Measurements from ENCODE around the gene KCNA3. TPM values are rescaled to one million over a fixed set of nuclear protein-coding genes. Genes with fewer than 3 reads are reported as not detected.
A peak's percentile ranks its signal among the peaks of the same experiment; 100 is the strongest.

The KCNA3 gene
- polyA plus RNA-seq: 10 to 100 TPM; 11.7 to 15.3 (median 12.4) TPM

DNA sequence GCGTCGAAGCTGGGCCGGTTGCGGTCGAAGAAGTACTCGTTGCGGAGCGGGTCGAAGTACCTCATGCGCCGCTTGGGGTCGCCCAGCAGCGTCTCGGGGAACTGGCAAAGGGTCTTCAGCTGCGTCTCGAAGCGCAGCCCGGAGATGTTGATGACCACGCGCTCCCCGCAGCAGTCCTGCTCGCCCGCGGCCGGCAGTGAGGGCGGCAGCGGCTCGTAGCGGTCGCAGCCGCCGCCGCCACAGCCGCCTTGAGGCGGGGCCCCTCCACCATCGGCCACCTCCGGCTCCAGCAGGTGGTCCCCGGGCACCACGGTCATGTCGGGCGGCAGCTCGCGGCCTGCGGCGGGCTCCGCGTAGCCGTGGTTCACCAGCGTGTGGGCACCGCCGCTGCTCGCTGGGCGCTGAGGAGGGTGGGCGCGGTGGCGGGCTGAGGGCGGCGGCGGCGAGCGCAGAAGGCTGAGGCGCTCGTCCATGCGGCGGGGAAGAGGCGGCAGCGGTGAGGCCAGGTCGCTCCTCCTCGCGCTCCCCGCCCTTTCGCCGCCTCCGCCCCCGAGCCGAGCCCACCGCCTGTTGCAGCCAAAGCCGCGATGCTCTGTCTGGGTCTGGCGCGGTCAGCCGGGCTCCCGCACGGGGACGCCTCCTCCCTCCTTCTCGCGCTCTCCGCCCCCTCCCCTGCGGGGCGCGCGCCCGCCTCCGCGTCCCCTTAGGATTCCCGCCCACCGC is at the start of gene KCNA3:
TSS of gene KCNA3 (minus strand) at position 604 of the 723 bp plus-strand sequence. CDS start at position 473, 131 bp downstream.
- H3K4me1 Mint-ChIP-seq: peaks cover 47% of the 10 kb centered on the region in 2 donors
- peaks cover 19 to 23% (median 22%) of the 10 kb centered on the region in 3 donors for H3K27me3 Mint-ChIP-seq (ENCODE audit: low read depth in 3 of 3)
- H3K4me3 Mint-ChIP-seq: peak within 1 kb of the TSS; percentile 86 to 95 (median 87)
- peaks cover 0 to 4% (median 0%) of the 10 kb centered on the region in 3 donors for H3K36me3 Mint-ChIP-seq
- peak; percentile 83 to 88 (median 83) for DNase-seq
- peak within 1 kb of the TSS; percentile 91 to 99 (median 95) for H3K27ac Mint-ChIP-seq
- H3K9me3 Mint-ChIP-seq: no peaks in the 10 kb centered on the region

DNA sequence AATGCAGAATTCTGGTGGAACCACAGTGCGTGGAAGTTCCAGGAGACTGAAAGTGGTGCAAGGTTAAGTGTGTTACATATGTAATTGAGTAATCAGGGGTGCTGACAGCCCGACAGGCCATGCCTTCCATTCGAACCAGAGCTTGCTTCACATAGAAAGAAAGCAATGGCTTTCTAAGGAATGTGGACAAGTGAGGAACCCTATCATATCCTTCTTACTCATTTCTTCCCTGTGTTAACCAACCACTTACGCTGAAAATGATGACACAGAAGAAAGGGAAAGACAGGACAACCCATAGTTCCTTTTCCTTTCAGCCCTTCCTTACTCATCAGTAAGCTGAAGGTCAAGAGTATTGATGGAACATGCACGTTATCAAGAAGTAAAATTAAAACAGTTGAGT is 48.1 kb upstream of the KCNA3 start:
- DNase-seq: no peak
- Mint-ChIP-seq H3K27me3 (ENCODE audit: low read depth in 3 of 3) (peaks cover 0 to 5% (median 4%) of the 10 kb centered on the region in 3 donors), H3K4me3 (no peak overlapping the region), H3K36me3 (no peaks in the 10 kb centered on the region), H3K9me3 (no peaks in the 10 kb centered on the region), H3K4me1 (peaks cover 25% of the 10 kb centered on the region in 2 donors), H3K27ac (no peak overlapping the region)

DNA sequence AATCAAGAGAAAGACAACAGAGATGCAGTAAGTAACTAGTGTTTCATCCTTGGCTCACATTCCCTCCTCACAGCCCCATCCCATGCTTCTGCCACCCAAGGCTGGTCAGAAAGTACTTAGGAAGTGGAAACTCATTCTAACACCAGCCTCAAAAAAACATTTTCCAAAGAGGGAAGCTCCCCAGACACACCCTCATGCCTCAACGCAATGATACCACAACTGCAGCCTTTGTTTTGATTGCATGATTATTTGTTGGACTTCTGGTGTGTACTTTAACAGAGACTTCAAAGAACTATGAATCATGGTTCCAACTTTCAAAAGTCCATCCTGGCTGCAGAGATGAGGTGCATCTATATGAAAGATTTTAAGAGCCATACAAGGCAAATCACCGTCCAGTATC is 45.2 kb upstream of the KCNA3 start:
- Mint-ChIP-seq H3K27ac (no peak overlapping the region), H3K9me3 (no peaks in the 10 kb centered on the region), H3K4me1 (no peaks in the 10 kb centered on the region), H3K36me3 (peaks cover 0 to 5% (median 0%) of the 10 kb centered on the region in 3 donors), H3K4me3 (no peak overlapping the region), H3K27me3 (ENCODE audit: low read depth in 3 of 3) (peaks cover 0 to 10% (median 4%) of the 10 kb centered on the region in 3 donors)
- no peak for DNase-seq

DNA sequence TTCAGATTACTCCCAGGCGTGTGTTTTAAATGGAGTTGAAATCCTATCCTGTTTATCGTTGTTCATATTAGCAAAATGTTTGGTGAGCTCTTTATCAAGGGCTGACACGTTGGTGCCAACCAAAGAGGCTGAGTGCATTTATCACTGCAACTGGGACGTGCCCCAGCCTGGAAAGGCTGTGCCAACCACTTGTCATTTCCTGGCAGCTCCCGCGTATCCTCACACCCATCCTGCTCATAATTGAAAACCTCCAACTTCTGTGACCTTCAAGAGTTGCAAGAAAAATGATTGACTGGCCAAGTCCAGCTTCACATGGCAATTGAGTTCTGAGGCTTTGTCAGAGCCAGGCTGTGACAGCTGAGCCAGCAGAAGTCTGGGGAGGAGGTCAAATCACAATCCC is 43.7 kb upstream of the KCNA3 start:
- H3K4me1 Mint-ChIP-seq: no peaks in the 10 kb centered on the region
- peaks cover 0 to 5% (median 0%) of the 10 kb centered on the region in 3 donors for H3K36me3 Mint-ChIP-seq
- no peak overlapping the region for H3K27ac Mint-ChIP-seq
- no peaks in the 10 kb centered on the region for H3K9me3 Mint-ChIP-seq
- H3K4me3 Mint-ChIP-seq: no peak overlapping the region
- DNase-seq: no peak
- peaks cover 0 to 12% (median 0%) of the 10 kb centered on the region in 3 donors for H3K27me3 Mint-ChIP-seq (ENCODE audit: low read depth in 3 of 3)

DNA sequence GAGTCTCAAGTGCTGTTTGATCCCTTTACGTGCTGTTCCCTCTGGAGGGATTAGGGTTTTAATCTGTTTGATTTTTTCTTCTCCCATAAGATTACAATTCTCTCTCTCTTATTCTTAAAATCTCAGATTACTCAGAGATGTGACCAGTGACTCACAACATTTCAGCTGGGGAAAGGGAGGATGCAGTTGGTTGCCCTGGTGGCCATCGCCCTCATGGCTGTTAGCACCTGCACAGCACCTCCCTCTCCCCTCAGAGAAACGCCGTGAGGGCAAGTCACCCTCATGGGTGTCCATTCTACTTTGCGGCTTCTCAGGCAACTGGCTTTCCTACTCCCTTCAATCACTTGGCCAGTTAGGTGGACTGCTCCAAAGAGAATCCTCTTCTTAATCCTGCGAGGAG is 42.4 kb upstream of the KCNA3 start:
- Mint-ChIP-seq H3K4me1 (peaks cover 9 to 11% of the 10 kb centered on the region in 2 donors), H3K4me3 (no peak overlapping the region), H3K36me3 (peaks cover 0 to 5% (median 0%) of the 10 kb centered on the region in 3 donors), H3K9me3 (no peaks in the 10 kb centered on the region), H3K27ac (no peak overlapping the region), H3K27me3 (ENCODE audit: low read depth in 3 of 3) (peaks cover 0 to 12% (median 0%) of the 10 kb centered on the region in 3 donors)
- no peak for DNase-seq

DNA sequence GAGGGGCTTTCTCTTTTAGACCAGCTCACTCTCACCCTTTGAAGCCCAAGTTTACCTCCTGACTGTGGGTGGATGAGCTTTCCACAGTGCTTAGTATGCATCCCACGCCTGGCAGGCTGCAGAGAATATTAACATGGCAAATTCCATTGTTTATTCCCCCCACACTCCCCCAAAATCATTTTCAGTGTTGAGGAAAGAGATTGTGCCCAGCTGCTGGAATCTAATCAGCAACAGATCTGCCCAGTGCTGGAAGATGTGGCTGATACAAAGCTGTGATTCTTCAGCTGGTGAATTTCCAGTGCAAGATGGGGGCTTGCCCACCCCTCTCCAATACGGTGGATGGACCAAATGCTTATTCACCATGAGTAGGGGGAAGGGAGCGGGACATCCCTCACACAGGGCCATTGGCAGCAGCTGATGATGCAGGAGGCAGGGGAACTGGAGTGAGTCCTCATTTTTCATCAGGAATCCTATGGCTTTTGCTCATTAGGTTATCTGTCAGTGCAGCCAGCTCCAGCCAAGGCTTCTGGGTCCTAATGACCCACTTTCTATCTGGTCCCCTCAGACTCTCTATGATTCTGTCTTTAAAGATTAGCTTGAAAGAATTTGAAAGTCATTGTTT is 39.7 kb upstream of the KCNA3 start:
- Mint-ChIP-seq H3K36me3 (peaks cover 0 to 5% (median 0%) of the 10 kb centered on the region in 3 donors), H3K9me3 (no peaks in the 10 kb centered on the region)

DNA sequence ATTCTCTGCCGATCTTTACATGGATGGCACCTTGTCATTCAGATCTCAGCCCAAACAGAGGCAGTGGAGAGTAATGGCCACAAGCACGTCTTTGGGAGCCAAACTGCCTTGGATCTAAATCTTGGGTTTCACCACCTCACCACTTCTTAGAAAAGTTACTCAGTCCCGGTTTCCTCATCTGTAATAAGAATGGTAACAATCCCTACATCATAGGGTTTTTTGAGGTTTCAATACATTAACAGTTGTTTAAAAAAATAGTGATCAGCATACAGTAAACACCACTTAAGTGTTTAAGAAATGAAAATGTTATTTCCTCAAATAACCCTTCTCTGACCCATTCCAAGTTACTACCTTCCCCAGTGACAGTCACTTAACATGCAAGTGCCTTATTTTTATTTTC is 38.5 kb upstream of the KCNA3 start:
- H3K27ac Mint-ChIP-seq: no peak overlapping the region
- no peak for DNase-seq
- peaks cover 18 to 21% of the 10 kb centered on the region in 2 donors for H3K4me1 Mint-ChIP-seq
- H3K36me3 Mint-ChIP-seq: peaks cover 0 to 5% (median 0%) of the 10 kb centered on the region in 3 donors
- peaks cover 0 to 8% (median 2%) of the 10 kb centered on the region in 3 donors for H3K27me3 Mint-ChIP-seq (ENCODE audit: low read depth in 3 of 3)
- H3K4me3 Mint-ChIP-seq: no peak overlapping the region
- no peaks in the 10 kb centered on the region for H3K9me3 Mint-ChIP-seq

More for the DNA sequence above, 39.7 kb upstream of the KCNA3 start:
- Mint-ChIP-seq H3K27ac (no peak overlapping the region), H3K4me3 (no peak overlapping the region), H3K27me3 (ENCODE audit: low read depth in 3 of 3) (peaks cover 0 to 12% (median 0%) of the 10 kb centered on the region in 3 donors), H3K4me1 (peaks cover 18 to 21% of the 10 kb centered on the region in 2 donors)
- no peak for DNase-seq

DNA sequence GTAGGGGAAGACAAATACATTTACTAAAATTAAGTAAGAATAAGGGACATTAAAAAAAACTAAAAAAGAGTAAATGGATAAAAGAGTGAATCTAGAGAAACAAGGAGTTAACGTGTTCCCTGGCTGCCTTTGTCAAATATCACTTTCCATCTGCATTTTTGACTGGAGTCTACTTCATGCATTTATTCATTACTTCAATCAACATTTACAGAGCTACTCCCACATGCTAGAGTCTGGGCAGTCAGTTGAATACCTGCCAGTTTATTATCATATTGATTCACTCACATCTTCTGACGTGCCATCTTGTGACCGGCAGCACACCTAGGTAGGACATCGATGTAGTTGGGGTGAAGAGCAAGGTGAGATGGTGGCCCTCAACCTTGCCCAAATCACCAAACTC is 35.6 kb upstream of the KCNA3 start:
- Mint-ChIP-seq H3K4me3 (no peak overlapping the region), H3K36me3 (no peaks in the 10 kb centered on the region), H3K27me3 (ENCODE audit: low read depth in 3 of 3) (peaks cover 2% of the 10 kb centered on the region in 3 donors), H3K27ac (no peak overlapping the region), H3K9me3 (no peaks in the 10 kb centered on the region), H3K4me1 (peaks cover 18 to 21% of the 10 kb centered on the region in 2 donors)
- DNase-seq: no peak

DNA sequence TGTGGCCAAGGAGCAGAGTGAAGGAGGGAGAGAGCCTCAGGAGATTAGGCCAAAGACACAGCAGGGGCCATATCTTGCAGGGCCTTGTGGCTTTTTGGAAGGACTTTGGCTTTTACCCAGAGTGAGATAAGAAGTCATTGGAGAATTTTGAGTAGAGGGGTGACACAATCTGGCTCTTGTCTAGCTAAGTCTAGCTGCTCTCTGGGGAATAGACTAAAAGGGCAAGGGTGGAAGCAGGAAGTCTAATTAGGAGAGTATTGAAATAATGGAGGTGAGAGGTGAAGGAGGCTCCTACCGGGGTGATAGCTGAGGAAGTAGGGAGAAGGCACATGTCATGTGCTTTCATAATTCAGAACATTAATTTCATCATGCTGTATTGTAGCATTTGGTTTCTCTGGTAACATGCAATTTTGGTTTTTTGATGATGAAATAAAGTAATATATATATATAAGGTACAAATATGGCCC is 34.3 kb upstream of the KCNA3 start:
- DNase-seq: no peak
- Mint-ChIP-seq H3K36me3 (no peaks in the 10 kb centered on the region), H3K4me1 (peaks cover 18 to 21% of the 10 kb centered on the region in 2 donors), H3K27me3 (ENCODE audit: low read depth in 3 of 3) (peaks cover 0 to 2% (median 2%) of the 10 kb centered on the region in 3 donors), H3K9me3 (no peaks in the 10 kb centered on the region), H3K27ac (no peak overlapping the region), H3K4me3 (no peak overlapping the region)

DNA sequence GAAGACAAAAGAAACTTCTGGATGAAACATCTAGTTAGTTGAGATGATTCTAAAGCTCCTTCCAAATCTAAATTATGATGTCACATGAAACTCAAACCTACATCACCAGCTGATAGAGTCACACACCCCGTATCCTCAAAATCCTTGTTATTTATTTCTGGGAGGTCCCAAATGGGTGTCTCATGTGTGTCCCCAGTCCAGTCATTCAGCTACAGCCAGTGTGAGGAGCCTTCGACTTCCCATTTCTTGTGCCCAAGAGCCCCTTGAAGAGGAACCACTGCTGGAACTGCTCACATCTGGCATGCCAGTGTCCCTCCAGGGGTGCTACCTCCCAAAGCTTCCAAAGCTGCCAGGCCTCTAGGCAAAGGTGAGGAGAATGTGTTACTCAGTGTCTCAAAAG is 32.5 kb upstream of the KCNA3 start:
- Mint-ChIP-seq H3K27me3 (ENCODE audit: low read depth in 3 of 3) (peaks cover 0 to 2% (median 2%) of the 10 kb centered on the region in 3 donors), H3K9me3 (no peaks in the 10 kb centered on the region), H3K4me1 (peaks cover 9 to 10% of the 10 kb centered on the region in 2 donors), H3K36me3 (no peaks in the 10 kb centered on the region), H3K4me3 (no peak overlapping the region), H3K27ac (no peak overlapping the region)
- no peak for DNase-seq

DNA sequence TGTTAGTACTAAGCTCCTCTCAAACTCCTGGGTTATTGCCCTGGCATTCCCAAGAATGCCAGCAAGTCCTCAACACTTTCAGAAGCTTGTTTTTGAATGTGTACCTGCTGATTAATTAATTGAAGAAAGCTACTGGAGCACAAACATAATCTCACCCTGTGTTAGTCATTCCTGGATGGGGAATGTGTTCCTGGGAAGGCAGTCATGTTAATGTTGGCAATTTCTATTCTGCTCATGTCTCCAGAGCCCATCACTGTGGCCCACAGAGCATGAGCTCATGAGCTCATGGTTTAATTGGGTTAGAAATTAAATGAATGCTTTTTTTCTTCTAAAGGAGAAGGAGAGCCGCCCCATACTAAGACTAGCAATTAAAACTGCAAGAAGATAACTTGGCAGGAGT is 31.9 kb upstream of the KCNA3 start:
- Mint-ChIP-seq H3K4me1 (peaks cover 3 to 4% of the 10 kb centered on the region in 2 donors), H3K27ac (no peak overlapping the region), H3K27me3 (ENCODE audit: low read depth in 3 of 3) (peaks cover 0 to 2% (median 2%) of the 10 kb centered on the region in 3 donors), H3K9me3 (no peaks in the 10 kb centered on the region), H3K4me3 (no peak overlapping the region), H3K36me3 (no peaks in the 10 kb centered on the region)
- no peak for DNase-seq

DNA sequence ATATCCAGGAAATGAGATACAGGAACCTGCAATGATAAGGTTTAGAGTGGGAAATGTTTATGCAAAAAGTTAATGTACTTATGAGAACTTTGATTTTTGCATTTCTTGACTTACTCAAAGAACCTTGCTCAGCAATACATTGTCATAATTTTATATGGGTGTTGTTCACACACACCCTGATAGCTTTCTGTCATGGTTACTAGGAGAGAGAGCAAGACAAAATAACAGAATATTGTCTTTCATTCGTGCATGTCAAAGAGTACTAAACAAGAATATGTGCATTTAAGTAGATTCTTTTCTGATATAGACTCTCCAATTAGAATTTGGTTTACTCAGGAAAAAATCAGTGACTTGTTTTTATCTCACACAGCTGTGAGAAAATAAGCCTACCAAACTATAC is 27.5 kb upstream of the KCNA3 start:
- H3K27me3 Mint-ChIP-seq (ENCODE audit: low read depth in 3 of 3): peaks cover 0 to 6% (median 2%) of the 10 kb centered on the region in 3 donors
- H3K27ac Mint-ChIP-seq: no peak overlapping the region
- H3K9me3 Mint-ChIP-seq: no peaks in the 10 kb centered on the region
- DNase-seq: no peak
- no peak overlapping the region for H3K4me3 Mint-ChIP-seq
- no peaks in the 10 kb centered on the region for H3K4me1 Mint-ChIP-seq
- H3K36me3 Mint-ChIP-seq: no peaks in the 10 kb centered on the region

DNA sequence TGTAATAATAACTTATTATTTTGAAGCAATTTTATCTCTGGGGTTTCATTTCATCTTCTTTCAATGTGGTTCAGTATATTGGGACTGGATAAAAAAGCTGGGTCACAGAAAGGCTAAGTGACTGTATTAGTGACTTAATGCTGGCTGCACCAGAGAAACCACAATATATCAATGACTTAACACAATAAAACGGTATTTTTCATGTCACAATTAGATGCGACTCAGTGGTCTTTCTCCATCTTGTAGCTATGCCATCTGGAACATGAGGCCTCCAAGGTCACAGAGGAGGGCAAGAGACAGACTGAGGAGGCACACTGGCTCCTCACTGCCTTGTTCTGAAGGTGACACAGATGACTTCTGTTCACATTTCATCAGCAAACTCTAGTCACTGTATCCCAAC is 26.0 kb upstream of the KCNA3 start:
- H3K36me3 Mint-ChIP-seq: no peaks in the 10 kb centered on the region
- H3K9me3 Mint-ChIP-seq: no peaks in the 10 kb centered on the region
- DNase-seq: no peak
- H3K4me3 Mint-ChIP-seq: no peak overlapping the region
- H3K27me3 Mint-ChIP-seq (ENCODE audit: low read depth in 3 of 3): peaks cover 0 to 6% (median 0%) of the 10 kb centered on the region in 3 donors
- H3K4me1 Mint-ChIP-seq: no peaks in the 10 kb centered on the region
- no peak overlapping the region for H3K27ac Mint-ChIP-seq

DNA sequence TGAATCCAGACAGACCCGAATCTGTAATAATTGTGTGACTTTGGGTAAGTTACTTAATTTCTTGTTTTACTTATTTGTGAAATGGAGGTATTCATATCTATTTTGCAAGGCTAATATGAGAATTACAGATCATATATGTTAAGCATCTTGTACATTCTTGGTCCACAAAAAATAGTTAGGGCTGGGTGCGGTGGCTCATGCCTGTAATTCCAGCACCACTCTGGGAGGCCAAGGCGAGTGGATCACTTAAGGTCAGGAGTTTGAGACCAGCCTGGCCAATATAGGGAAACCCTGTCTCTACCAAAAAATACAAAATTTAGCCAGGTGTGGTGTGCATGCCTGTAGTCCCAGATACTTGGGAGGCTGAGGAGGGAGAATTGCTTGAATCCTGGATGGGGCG is 22.9 kb upstream of the KCNA3 start:
- H3K36me3 Mint-ChIP-seq: no peaks in the 10 kb centered on the region

More for the DNA sequence above, 22.9 kb upstream of the KCNA3 start:
- Mint-ChIP-seq H3K4me3 (no peak overlapping the region), H3K27ac (no peak overlapping the region), H3K9me3 (no peaks in the 10 kb centered on the region), H3K27me3 (ENCODE audit: low read depth in 3 of 3) (peaks cover 0 to 7% (median 0%) of the 10 kb centered on the region in 3 donors), H3K4me1 (no peaks in the 10 kb centered on the region)
- DNase-seq: no peak
